DND-41 (cell line): ENCODE measurements around the gene UFD1.

Experiments
- ATAC-seq: fragments of 200-7000 bp; cut with Tn5 transposase; 3 replicates; pipeline ENCODE4 v1.9.1; 2021; ENCODE audit warnings: low read depth; ENCODE audit not compliant: insufficient read depth
- DNase-seq: peaks from one replicate; pipeline ENCODE4 v3.0.0-alpha.2; 2020
- H2AFZ ChIP-seq: 2 replicates; pipeline ENCODE4 v1.6.0; 2012; ENCODE audit warnings: low read depth, low read length
- H3K27ac ChIP-seq: 2 replicates; pipeline ENCODE4 v1.5.1; 2012; ENCODE audit warnings: low read length, inconsistent platforms
- H3K27me3 ChIP-seq: fragments of 200-600 bp; sonication (generic); 2 replicates; pipeline ENCODE4 v1.6.0; 2012; ENCODE audit warnings: low read length, mild to moderate bottlenecking, inconsistent platforms; ENCODE audit not compliant: insufficient read depth, poor library complexity
- H3K36me3 ChIP-seq: 2 replicates; pipeline ENCODE4 v1.5.1; 2012; ENCODE audit warnings: low read length, inconsistent platforms; ENCODE audit not compliant: insufficient read depth
- H3K4me1 ChIP-seq: 2 replicates; pipeline ENCODE4 v1.5.1; 2012; ENCODE audit warnings: mild to moderate bottlenecking, low read length; ENCODE audit not compliant: insufficient read depth
- H3K4me2 ChIP-seq: 2 replicates; pipeline ENCODE4 v1.6.0; 2012; ENCODE audit warnings: mild to moderate bottlenecking, moderate library complexity, low read length, inconsistent platforms; ENCODE audit not compliant: insufficient read depth
- H3K4me3 ChIP-seq, 2 experiments: fragments of 200-600 bp in 1 of 2; shearing (Covaris generic) in 1 of 2; 2 replicates each; pipeline ENCODE4 v1.5.1; 2012 to 2016; ENCODE audit warnings: inconsistent platforms in 2 of 2, low read length in 2 of 2, mild to moderate bottlenecking in 2 of 2, low read depth in 1 of 2, moderate library complexity in 1 of 2
- H3K79me2 ChIP-seq: 2 replicates; pipeline ENCODE4 v1.6.0; 2012; ENCODE audit warnings: low read length, inconsistent platforms; ENCODE audit not compliant: insufficient read depth
- H3K9ac ChIP-seq: 2 replicates; pipeline ENCODE4 v1.6.0; 2012; ENCODE audit warnings: low read depth, mild to moderate bottlenecking, inconsistent platforms, low read length, moderate library complexity
- H3K9me3 ChIP-seq: 2 replicates; pipeline ENCODE4 v1.5.1; 2012; ENCODE audit warnings: low read length, moderate library complexity, mild to moderate bottlenecking, inconsistent platforms; ENCODE audit not compliant: insufficient read depth, severe bottlenecking
- H4K20me1 ChIP-seq: 2 replicates; pipeline ENCODE4 v1.6.0; 2012; ENCODE audit warnings: low read length; ENCODE audit not compliant: insufficient read depth
- EZH2 ChIP-seq: IDR thresholded peaks from 3 replicates; pipeline ENCODE4 v1.6.1; 2012; ENCODE audit warnings: borderline replicate concordance, low read depth, mild to moderate bottlenecking, moderate library complexity, low read length, inconsistent platforms; ENCODE audit not compliant: severe bottlenecking
- TF ChIP-seq, protein P1 (sequence below): IDR thresholded peaks from 2 replicates; pipeline ENCODE4 v1.5.1; 2012; ENCODE audit warnings: borderline replicate concordance, low read length, moderate library complexity, mild to moderate bottlenecking; ENCODE audit not compliant: poor library complexity, severe bottlenecking; ENCODE audit errors: extremely low read depth

UFD1 gene

DNA sequence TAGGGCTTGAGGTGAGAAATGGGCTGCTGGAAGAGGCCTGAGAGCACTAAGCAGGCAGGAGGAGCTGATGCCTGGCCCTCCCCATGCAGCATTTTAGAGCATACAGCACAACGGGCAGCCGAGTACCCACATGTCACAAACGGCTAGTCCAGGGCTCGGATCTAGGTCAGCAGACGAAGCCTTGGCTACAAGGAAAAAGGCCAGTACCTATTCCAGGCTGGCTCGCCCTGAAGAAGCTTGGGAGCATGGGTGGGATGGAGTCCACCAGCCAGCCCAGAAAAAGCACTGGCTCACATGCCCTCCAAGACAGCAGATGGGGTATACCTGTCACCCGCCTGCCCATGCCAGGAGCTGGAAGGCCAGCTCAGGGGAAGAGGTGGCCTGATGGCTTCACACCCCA, 9.6 kb downstream of the UFD1 start:
- DNase-seq: no peak
- H4K20me1 ChIP-seq: peaks cover 54% of the 10 kb centered on the region
- H3K4me2 ChIP-seq: no peak overlapping the region
- no peak for ATAC-seq
- peaks cover 44% of the 10 kb centered on the region for H3K79me2 ChIP-seq
- no peak overlapping the region for H3K9ac ChIP-seq
- no peaks in the 10 kb centered on the region for H3K9me3 ChIP-seq
- H2AFZ ChIP-seq: no peak overlapping the region
- TF ChIP-seq, protein P1, sequence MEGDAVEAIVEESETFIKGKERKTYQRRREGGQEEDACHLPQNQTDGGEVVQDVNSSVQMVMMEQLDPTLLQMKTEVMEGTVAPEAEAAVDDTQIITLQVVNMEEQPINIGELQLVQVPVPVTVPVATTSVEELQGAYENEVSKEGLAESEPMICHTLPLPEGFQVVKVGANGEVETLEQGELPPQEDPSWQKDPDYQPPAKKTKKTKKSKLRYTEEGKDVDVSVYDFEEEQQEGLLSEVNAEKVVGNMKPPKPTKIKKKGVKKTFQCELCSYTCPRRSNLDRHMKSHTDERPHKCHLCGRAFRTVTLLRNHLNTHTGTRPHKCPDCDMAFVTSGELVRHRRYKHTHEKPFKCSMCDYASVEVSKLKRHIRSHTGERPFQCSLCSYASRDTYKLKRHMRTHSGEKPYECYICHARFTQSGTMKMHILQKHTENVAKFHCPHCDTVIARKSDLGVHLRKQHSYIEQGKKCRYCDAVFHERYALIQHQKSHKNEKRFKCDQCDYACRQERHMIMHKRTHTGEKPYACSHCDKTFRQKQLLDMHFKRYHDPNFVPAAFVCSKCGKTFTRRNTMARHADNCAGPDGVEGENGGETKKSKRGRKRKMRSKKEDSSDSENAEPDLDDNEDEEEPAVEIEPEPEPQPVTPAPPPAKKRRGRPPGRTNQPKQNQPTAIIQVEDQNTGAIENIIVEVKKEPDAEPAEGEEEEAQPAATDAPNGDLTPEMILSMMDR: no peak
- no peak for TF ChIP-seq EZH2
- H3K4me1 ChIP-seq: no peaks in the 10 kb centered on the region
- no peak overlapping the region for H3K27ac ChIP-seq
- peaks cover 96% of the 10 kb centered on the region for H3K36me3 ChIP-seq
- H3K27me3 ChIP-seq: no peaks in the 10 kb centered on the region
- no peak overlapping the region for H3K4me3 ChIP-seq

DNA sequence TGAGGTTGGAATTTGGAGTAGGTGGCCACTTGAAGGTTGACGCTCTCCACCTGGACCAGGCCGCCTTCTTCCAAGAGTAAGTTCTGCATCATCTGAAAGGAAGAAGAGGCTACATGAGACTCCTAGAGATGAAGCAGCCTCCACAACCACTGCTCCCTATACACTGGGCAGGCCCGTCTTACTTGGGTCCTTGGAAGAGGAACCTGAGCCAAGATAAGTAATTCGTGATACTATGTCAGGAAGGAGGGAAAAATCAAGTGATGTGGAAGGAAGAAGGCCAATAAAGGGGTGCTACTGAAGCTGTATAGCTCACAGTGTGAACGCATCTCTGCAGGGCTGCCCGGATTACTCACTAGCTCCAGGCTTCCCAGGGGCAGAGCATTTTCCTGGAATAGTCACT, 11.1 kb downstream of the UFD1 start:
- H3K27me3 ChIP-seq: no peaks in the 10 kb centered on the region
- H3K9ac ChIP-seq: no peak overlapping the region
- H4K20me1 ChIP-seq: peaks cover 44% of the 10 kb centered on the region
- DNase-seq (no peak), ATAC-seq (no peak)
- H3K27ac ChIP-seq: no peak overlapping the region
- peaks cover 32% of the 10 kb centered on the region for H3K79me2 ChIP-seq
- H3K36me3 ChIP-seq: peaks cover 99% of the 10 kb centered on the region
- H3K9me3 ChIP-seq: no peaks in the 10 kb centered on the region
- no peak overlapping the region for H3K4me2 ChIP-seq
- no peak for TF ChIP-seq EZH2
- TF ChIP-seq, protein P1: no peak
- H3K4me3 ChIP-seq: no peak overlapping the region
- no peaks in the 10 kb centered on the region for H3K4me1 ChIP-seq
- no peak overlapping the region for H2AFZ ChIP-seq

DNA sequence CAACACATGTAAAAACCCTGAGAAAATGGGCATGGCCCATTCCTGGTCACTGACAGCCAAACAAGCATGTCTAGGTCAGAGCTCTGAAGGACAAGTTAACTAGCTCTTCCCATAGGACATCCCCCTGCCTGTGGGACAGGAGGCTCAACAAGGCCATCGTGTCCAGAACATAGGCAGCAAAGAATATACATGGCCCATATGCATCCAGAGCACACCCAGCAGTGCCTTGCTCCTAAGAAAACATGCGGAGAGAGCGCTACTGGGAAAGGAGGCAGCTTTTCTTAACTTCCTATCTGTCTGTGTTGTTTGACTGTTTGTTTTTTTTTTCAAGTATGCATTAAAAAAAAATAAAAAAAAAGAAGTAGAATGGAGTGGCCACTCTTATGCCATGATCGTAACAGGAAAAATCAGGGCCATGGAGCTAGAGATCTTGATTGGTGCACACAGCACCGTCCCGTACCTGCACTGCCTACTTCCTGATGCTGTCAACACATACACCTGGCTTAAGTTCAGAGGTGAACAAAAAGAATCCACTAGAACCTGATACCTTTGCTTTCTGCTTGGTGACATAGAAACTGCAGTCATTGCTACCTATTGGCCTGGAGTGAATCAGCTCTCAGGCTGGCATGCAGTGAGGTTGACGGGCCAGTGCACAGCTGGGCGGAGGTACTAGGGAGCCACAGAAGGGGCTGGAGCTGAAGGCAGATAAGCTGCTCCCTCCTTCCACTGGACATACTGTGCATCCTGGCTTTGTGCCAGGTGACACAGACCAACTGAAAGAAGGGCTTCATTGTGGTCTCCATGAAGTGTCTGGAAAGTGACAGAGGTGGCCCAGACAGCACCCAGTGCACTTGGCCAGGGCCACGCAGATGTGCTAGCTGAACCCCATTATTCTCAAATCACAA, 11.9 kb downstream of the UFD1 start:
- H3K9me3 ChIP-seq: no peaks in the 10 kb centered on the region
- ATAC-seq (no peak), DNase-seq (no peak)
- TF ChIP-seq EZH2: no peak
- TF ChIP-seq, protein P1: no peak
- H3K4me2 ChIP-seq: no peak overlapping the region
- peaks cover 38% of the 10 kb centered on the region for H4K20me1 ChIP-seq
- no peak overlapping the region for H2AFZ ChIP-seq
- no peak overlapping the region for H3K27ac ChIP-seq
- H3K4me3 ChIP-seq: no peak overlapping the region
- no peaks in the 10 kb centered on the region for H3K27me3 ChIP-seq
- peaks cover 98% of the 10 kb centered on the region for H3K36me3 ChIP-seq
- H3K79me2 ChIP-seq: peaks cover 25% of the 10 kb centered on the region
- H3K9ac ChIP-seq: no peak overlapping the region
- no peaks in the 10 kb centered on the region for H3K4me1 ChIP-seq
